H9 (cell line): ENCODE measurements around the gene MIER1. TPM values are rescaled to one million over a fixed set of nuclear protein-coding genes. Genes with fewer than 3 reads are reported as not detected.

Source experiments
- DNase-seq: peaks from one replicate; pipeline ENCODE4 v3.0.0-alpha.2; 2017
- H2AFZ ChIP-seq: one replicate; pipeline ENCODE4 v1.6.1; 2013; ENCODE audit warnings: mild to moderate bottlenecking, low read length, control low read depth, moderate library complexity
- H2AK5ac ChIP-seq: 2 replicates; pipeline ENCODE4 v1.6.1; 2013; ENCODE audit warnings: low read length, control low read depth, mixed read lengths; ENCODE audit not compliant: insufficient read length
- H2BK120ac ChIP-seq: one replicate; pipeline ENCODE4 v1.6.1; 2013; ENCODE audit warnings: low read depth, mild to moderate bottlenecking, low read length, control low read depth, inconsistent platforms; ENCODE audit not compliant: poor library complexity, severe bottlenecking
- H2BK12ac ChIP-seq: 2 replicates; pipeline ENCODE4 v1.6.1; 2013; ENCODE audit warnings: low read length, control low read depth, mixed read lengths, low read depth; ENCODE audit not compliant: insufficient read length
- H2BK15ac ChIP-seq: 2 replicates; pipeline ENCODE4 v1.6.1; 2013; ENCODE audit warnings: low read depth, low read length, control low read depth
- H2BK20ac ChIP-seq: one replicate; pipeline ENCODE4 v1.6.1; 2013; ENCODE audit warnings: low read depth, mild to moderate bottlenecking, low read length, control low read depth, inconsistent platforms; ENCODE audit not compliant: poor library complexity, severe bottlenecking
- H2BK5ac ChIP-seq: 2 replicates; pipeline ENCODE4 v1.6.1; 2013; ENCODE audit warnings: low read length, control low read depth, mixed read lengths; ENCODE audit not compliant: insufficient read length
- H3K14ac ChIP-seq: 2 replicates; pipeline ENCODE4 v1.6.1; 2013; ENCODE audit warnings: low read length, control low read depth; ENCODE audit not compliant: insufficient read depth
- H3K18ac ChIP-seq: 2 replicates; pipeline ENCODE4 v1.6.1; 2013; ENCODE audit warnings: low read depth, mild to moderate bottlenecking, mixed read lengths, low read length, control low read depth; ENCODE audit not compliant: insufficient read length
- H3K23ac ChIP-seq: 2 replicates; pipeline ENCODE4 v1.6.1; 2013; ENCODE audit warnings: low read length, control low read depth, mixed read lengths, low read depth; ENCODE audit not compliant: insufficient read length
- H3K23me2 ChIP-seq: 2 replicates; pipeline ENCODE4 v1.6.1; 2013; ENCODE audit warnings: low read depth, mild to moderate bottlenecking, mixed read lengths, low read length, control low read depth; ENCODE audit not compliant: insufficient read length, poor library complexity, severe bottlenecking
- H3K27ac ChIP-seq: 2 replicates; pipeline ENCODE4 v1.5.1; 2013; ENCODE audit warnings: low read length, control low read depth, mixed read lengths, low read depth; ENCODE audit not compliant: insufficient read length
- H3K27me3 ChIP-seq: 2 replicates; pipeline ENCODE4 v1.6.1; 2013; ENCODE audit warnings: low read length, control low read depth, inconsistent platforms; ENCODE audit not compliant: insufficient read depth
- H3K4ac ChIP-seq: 2 replicates; pipeline ENCODE4 v1.6.1; 2013; ENCODE audit warnings: low read depth, mild to moderate bottlenecking, control low read depth, inconsistent platforms, low read length, moderate library complexity
- H3K4me1 ChIP-seq: 2 replicates; pipeline ENCODE4 v1.6.1; 2013; ENCODE audit warnings: low read length, control low read depth, inconsistent platforms; ENCODE audit not compliant: insufficient read depth
- H3K4me2 ChIP-seq: 2 replicates; pipeline ENCODE4 v1.6.1; 2013; ENCODE audit warnings: low read length, control low read depth, mixed read lengths; ENCODE audit not compliant: insufficient read length, insufficient read depth
- H3K56ac ChIP-seq: 2 replicates; pipeline ENCODE4 v1.6.1; 2013; ENCODE audit warnings: low read depth, mild to moderate bottlenecking, mixed read lengths, low read length, control low read depth; ENCODE audit not compliant: insufficient read length
- H3K79me1 ChIP-seq: 2 replicates; pipeline ENCODE4 v1.6.1; 2013; ENCODE audit warnings: low read depth, mild to moderate bottlenecking, moderate library complexity, low read length, control low read depth, inconsistent platforms; ENCODE audit not compliant: insufficient read depth, poor library complexity, severe bottlenecking
- H3K79me2 ChIP-seq: 2 replicates; pipeline ENCODE4 v1.6.1; 2013; ENCODE audit warnings: low read length, control low read depth, inconsistent platforms; ENCODE audit not compliant: insufficient read depth
- H3K9ac ChIP-seq: 2 replicates; pipeline ENCODE4 v1.6.1; 2013; ENCODE audit warnings: low read length, control low read depth, mixed read lengths; ENCODE audit not compliant: insufficient read length; ENCODE audit errors: extremely low read depth
- H3K9me3 ChIP-seq: one replicate; pipeline ENCODE4 v1.6.1; 2013; ENCODE audit warnings: low read depth, low read length, inconsistent platforms; ENCODE audit not compliant: control insufficient read depth
- H3T11ph ChIP-seq: one replicate; pipeline ENCODE4 v1.6.1; 2013; ENCODE audit warnings: mild to moderate bottlenecking, low read length, control low read depth, inconsistent platforms
- H4K20me1 ChIP-seq: one replicate; pipeline ENCODE4 v1.6.1; 2013; ENCODE audit not compliant: control insufficient read depth, insufficient read length, insufficient read depth
- H4K5ac ChIP-seq: 2 replicates; pipeline ENCODE4 v1.6.1; 2013; ENCODE audit warnings: low read depth, mild to moderate bottlenecking, mixed read lengths, low read length, control low read depth; ENCODE audit not compliant: insufficient read length
- H4K8ac ChIP-seq: replicated peaks from 2 replicates; pipeline ENCODE4 v1.6.1; 2013; ENCODE audit warnings: low read length, control low read depth, mixed read lengths, low read depth; ENCODE audit not compliant: insufficient read length
- H4K91ac ChIP-seq: 2 replicates; pipeline ENCODE4 v1.6.1; 2013; ENCODE audit warnings: low read depth, mild to moderate bottlenecking, moderate library complexity, mixed read lengths, low read length, control low read depth; ENCODE audit not compliant: insufficient read length
- H3K27ac Mint-ChIP-seq, 3 experiments: 2 replicates in 2 of 3; 3 replicates in 1 of 3; pipeline ENCODE4 v1.8.0; 2020 to 2021; ENCODE audit warnings: mixed read lengths in 3 of 3, mild to moderate bottlenecking in 1 of 3, moderate library complexity in 1 of 3
- H3K27me3 Mint-ChIP-seq: 2 replicates; pipeline ENCODE4 v1.8.0; 2021; ENCODE audit warnings: low read depth, mild to moderate bottlenecking, moderate library complexity, mixed read lengths
- H3K36me3 Mint-ChIP-seq, 3 experiments: 2 replicates in 2 of 3; 3 replicates in 1 of 3; pipeline ENCODE4 v1.8.0; 2020 to 2021; ENCODE audit warnings: low read depth in 3 of 3, mixed read lengths in 3 of 3; ENCODE audit not compliant: insufficient read depth in 1 of 3
- H3K4me1 Mint-ChIP-seq, 2 experiments: 2 replicates each; pipeline ENCODE4 v1.8.0; 2020; ENCODE audit warnings: mixed read lengths in 2 of 2
- H3K4me3 Mint-ChIP-seq, 2 experiments: 2 replicates in 1 of 2; 3 replicates in 1 of 2; pipeline ENCODE4 v1.8.0; 2020 to 2021; ENCODE audit warnings: mild to moderate bottlenecking in 2 of 2, mixed read lengths in 2 of 2, moderate library complexity in 1 of 2
- H3K9me3 Mint-ChIP-seq, 2 experiments: 2 replicates in 1 of 2; 3 replicates in 1 of 2; pipeline ENCODE4 v1.8.0; 2020; ENCODE audit warnings: mild to moderate bottlenecking in 2 of 2, mixed read lengths in 2 of 2, moderate library complexity in 1 of 2
- WGBS: extraction: QIAGEN DNeasy Blood & Tissue Kit; methylation state at CpG from one replicate; pipeline ENCODE4 v1.1.7; 2013; ENCODE audit warnings: missing lambda C conversion rate, low lambda C conversion rate, mixed read lengths; ENCODE audit not compliant: insufficient read length; ENCODE audit errors: extremely low coverage; 5-methylcytosine and 5-hydroxymethylcytosine counted together
- total RNA-seq: library from RNA; stranded (reverse); gene quantifications from 2 replicates; pipeline ENCODE4 v1.2.1, GENCODE V29; 2021
- TF ChIP-seq, protein P1 (sequence below): fragments of 200-600 bp; sonication (generic); conservative IDR thresholded peaks from 3 replicates; pipeline ENCODE4 v1.8.0; 2021; ENCODE audit warnings: antibody characterized with exemption, mild to moderate bottlenecking

The MIER1 gene
- total RNA-seq, 1 experiment from 2014 or later = 28.5 TPM

DNA sequence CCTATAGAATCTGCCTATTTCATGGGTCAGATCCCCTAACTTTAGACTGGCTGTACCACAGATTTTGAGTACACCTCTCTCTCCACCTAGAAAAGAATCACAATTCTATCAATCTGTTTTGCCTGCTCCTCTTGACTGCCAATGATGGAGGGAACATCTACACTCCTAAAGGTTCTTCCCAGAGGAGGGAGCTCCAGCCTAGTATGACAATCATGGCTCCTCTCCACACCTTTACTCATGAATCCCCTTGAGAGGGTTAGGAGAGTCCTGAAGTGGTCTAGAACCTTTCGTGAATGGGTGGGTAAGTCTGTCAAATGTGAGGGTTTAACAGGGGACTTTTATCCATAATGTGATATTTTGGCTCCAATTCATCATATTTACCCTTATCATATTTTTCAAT is 48.1 kb upstream of the MIER1 start:
- Histone ChIP-seq H2BK5ac (no peak overlapping the region), H3K56ac (no peak overlapping the region), H3K23ac (no peak overlapping the region), H4K5ac (no peak overlapping the region), H4K91ac (no peak overlapping the region), H3K4ac (no peak overlapping the region), H3K9me3 (no peaks in the 10 kb centered on the region), H3K4me1 (no peaks in the 10 kb centered on the region), H2BK120ac (no peak overlapping the region), H3K79me2 (no peaks in the 10 kb centered on the region), H2BK20ac (no peak overlapping the region), H3K18ac (no peak overlapping the region), H3K79me1 (no peaks in the 10 kb centered on the region), H2AFZ (no peak overlapping the region), H3K14ac (no peak overlapping the region), H3T11ph (no peak overlapping the region), H4K20me1 (no peaks in the 10 kb centered on the region), H3K27me3 (no peaks in the 10 kb centered on the region), H3K4me2 (no peak overlapping the region), H3K23me2 (no peaks in the 10 kb centered on the region), H3K27ac (no peak overlapping the region), H4K8ac (no peak overlapping the region), H2BK12ac (no peak overlapping the region), H2BK15ac (no peak overlapping the region), H3K9ac (no peak overlapping the region), H2AK5ac (no peak overlapping the region)
- no CpG with 5 or more reads among the region's 1 CpG for WGBS
- no peaks in the 10 kb centered on the region for H3K4me1 Mint-ChIP-seq
- TF ChIP-seq, protein P1, sequence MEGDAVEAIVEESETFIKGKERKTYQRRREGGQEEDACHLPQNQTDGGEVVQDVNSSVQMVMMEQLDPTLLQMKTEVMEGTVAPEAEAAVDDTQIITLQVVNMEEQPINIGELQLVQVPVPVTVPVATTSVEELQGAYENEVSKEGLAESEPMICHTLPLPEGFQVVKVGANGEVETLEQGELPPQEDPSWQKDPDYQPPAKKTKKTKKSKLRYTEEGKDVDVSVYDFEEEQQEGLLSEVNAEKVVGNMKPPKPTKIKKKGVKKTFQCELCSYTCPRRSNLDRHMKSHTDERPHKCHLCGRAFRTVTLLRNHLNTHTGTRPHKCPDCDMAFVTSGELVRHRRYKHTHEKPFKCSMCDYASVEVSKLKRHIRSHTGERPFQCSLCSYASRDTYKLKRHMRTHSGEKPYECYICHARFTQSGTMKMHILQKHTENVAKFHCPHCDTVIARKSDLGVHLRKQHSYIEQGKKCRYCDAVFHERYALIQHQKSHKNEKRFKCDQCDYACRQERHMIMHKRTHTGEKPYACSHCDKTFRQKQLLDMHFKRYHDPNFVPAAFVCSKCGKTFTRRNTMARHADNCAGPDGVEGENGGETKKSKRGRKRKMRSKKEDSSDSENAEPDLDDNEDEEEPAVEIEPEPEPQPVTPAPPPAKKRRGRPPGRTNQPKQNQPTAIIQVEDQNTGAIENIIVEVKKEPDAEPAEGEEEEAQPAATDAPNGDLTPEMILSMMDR = peak; percentile 17; the same call in 1 of the 3 replicates
- H3K4me3 Mint-ChIP-seq = no peak overlapping the region
- DNase-seq = no peak
- H3K27me3 Mint-ChIP-seq = no peaks in the 10 kb centered on the region
- H3K27ac Mint-ChIP-seq = no peak overlapping the region
- H3K36me3 Mint-ChIP-seq = no peaks in the 10 kb centered on the region
- peaks cover 14 to 17% of the 10 kb centered on the region in 2 experiments; a peak in 4 of 5 replicates for H3K9me3 Mint-ChIP-seq
